ENCODE data around the gene OGN. TPM values are rescaled to one million over a fixed set of nuclear protein-coding genes. Genes with fewer than 3 reads are reported as not detected.

OGN gene
- total and polyA plus RNA-seq, 2 of the 4 experiments (the other 2 are of a cell fraction) = under 0.01 to 0.10 TPM

- no peak overlapping the region for H4K8ac ChIP-seq (ENCODE audit: low read depth in 2 of 2, low read length in 2 of 2)
- H4K20me1 ChIP-seq (ENCODE audit: insufficient read depth, low read length) = no peaks in the 10 kb centered on the region
- in situ Hi-C loops (cut with MboI; ENCODE audit: low sequenced_read_pairs) (no loop called here), intact Hi-C loops (cut with micrococcal nuclease) (no loop called here), dilution Hi-C loops (cut with HindIII; ENCODE audit: low sequenced_read_pairs, unreplicated experiment) (no loop called here)
- no peak overlapping the region for H3K14ac ChIP-seq (replicated peaks; ENCODE audit: low read depth, low read length)
- TF ChIP-seq BHLHE40 (IDR thresholded peaks at IDR 0.05; ENCODE audit: low read depth, low read length) = no peak
- TF ChIP-seq NFE2L2 (IDR thresholded peaks at IDR 0.05; ENCODE audit: low read depth, low read length) = no peak
- TF ChIP-seq, protein P1, sequence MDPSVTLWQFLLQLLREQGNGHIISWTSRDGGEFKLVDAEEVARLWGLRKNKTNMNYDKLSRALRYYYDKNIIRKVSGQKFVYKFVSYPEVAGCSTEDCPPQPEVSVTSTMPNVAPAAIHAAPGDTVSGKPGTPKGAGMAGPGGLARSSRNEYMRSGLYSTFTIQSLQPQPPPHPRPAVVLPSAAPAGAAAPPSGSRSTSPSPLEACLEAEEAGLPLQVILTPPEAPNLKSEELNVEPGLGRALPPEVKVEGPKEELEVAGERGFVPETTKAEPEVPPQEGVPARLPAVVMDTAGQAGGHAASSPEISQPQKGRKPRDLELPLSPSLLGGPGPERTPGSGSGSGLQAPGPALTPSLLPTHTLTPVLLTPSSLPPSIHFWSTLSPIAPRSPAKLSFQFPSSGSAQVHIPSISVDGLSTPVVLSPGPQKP (IDR thresholded peaks at IDR 0.05; ENCODE audit: borderline replicate concordance, low read depth, low read length) = no peak
- no peak for TF ChIP-seq CHD1 (IDR thresholded peaks at IDR 0.05; ENCODE audit: low read depth, low read length)
- no peak for TF ChIP-seq MXI1 (IDR thresholded peaks at IDR 0.05; ENCODE audit: borderline replicate concordance, low read depth, low read length)
- TF ChIP-seq SMC3 (IDR thresholded peaks at IDR 0.05; ENCODE audit: low read depth, low read length) = no peak
- TF ChIP-seq MAZ (IDR thresholded peaks at IDR 0.05; ENCODE audit: borderline replicate concordance, low read depth, low read length) = no peak
- TF ChIP-seq USF2 (IDR thresholded peaks at IDR 0.05; ENCODE audit: low read depth, low read length) = no peak
- no peak for TF ChIP-seq CEBPB (IDR thresholded peaks at IDR 0.05; ENCODE audit: low read depth, low read length)
- TF ChIP-seq POLR2A (IDR thresholded peaks at IDR 0.05; ENCODE audit: low read depth, low read length) = no peak
- TF ChIP-seq, protein P2, sequence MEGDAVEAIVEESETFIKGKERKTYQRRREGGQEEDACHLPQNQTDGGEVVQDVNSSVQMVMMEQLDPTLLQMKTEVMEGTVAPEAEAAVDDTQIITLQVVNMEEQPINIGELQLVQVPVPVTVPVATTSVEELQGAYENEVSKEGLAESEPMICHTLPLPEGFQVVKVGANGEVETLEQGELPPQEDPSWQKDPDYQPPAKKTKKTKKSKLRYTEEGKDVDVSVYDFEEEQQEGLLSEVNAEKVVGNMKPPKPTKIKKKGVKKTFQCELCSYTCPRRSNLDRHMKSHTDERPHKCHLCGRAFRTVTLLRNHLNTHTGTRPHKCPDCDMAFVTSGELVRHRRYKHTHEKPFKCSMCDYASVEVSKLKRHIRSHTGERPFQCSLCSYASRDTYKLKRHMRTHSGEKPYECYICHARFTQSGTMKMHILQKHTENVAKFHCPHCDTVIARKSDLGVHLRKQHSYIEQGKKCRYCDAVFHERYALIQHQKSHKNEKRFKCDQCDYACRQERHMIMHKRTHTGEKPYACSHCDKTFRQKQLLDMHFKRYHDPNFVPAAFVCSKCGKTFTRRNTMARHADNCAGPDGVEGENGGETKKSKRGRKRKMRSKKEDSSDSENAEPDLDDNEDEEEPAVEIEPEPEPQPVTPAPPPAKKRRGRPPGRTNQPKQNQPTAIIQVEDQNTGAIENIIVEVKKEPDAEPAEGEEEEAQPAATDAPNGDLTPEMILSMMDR (conservative IDR thresholded peaks at IDR 0.05; ENCODE audit: low read depth, low read length) = no peak
- TF ChIP-seq RAD21 (IDR thresholded peaks at IDR 0.05; ENCODE audit: low read length) = no peak
- no peak for TF ChIP-seq RCOR1 (IDR thresholded peaks at IDR 0.05; ENCODE audit: insufficient replicate concordance, low read length)
- no peak for TF ChIP-seq MAFK (IDR thresholded peaks at IDR 0.05; ENCODE audit: low read depth, low read length)
- TF ChIP-seq FOS (IDR thresholded peaks at IDR 0.05; ENCODE audit: low read depth, low read length) = no peak
- no peaks in the 10 kb centered on the region for H3K36me3 ChIP-seq (ENCODE audit: control insufficient read depth, insufficient read depth, low read length)
- BruUV-seq (replicated peaks) = no TSS peak
- H4K5ac ChIP-seq (ENCODE audit: low read depth, low read length) = no peak overlapping the region
- no peak overlapping the region for H3K23ac ChIP-seq (ENCODE audit: low read depth, low read length)
- ChIA-PET POLR2A (ENCODE audit: unreplicated experiment) (no interaction called here), CTCF (no interaction called here)
- no peak overlapping the region for H2AFZ ChIP-seq (replicated peaks; ENCODE audit: low read length, poor library complexity)
- H4K91ac ChIP-seq (ENCODE audit: insufficient read depth, low read depth, low read length) = no peak overlapping the region
- H2BK20ac ChIP-seq (ENCODE audit: low read depth, low read length) = no peak overlapping the region
- no CpG with 5 or more reads among the region's 7 CpGs for WGBS, 2 experiments (ENCODE audit: extremely low coverage in 2 of 2, insufficient read length in 1 of 2)
- H2BK5ac ChIP-seq (ENCODE audit: low read depth, low read length, poor library complexity, severe bottlenecking) = no peak overlapping the region
- DNase-seq (peak; percentile 57), ATAC-seq (ENCODE audit: low read depth) (peak; percentile 37; the same call in 1 of the 2 replicates)
- H3K9me3 ChIP-seq (ENCODE audit: control insufficient read depth, insufficient read depth, low read length) = peaks cover 3% of the 10 kb centered on the region; the same call in 1 of the 2 replicates
- H2BK15ac ChIP-seq (ENCODE audit: low read depth, low read length) = no peak overlapping the region
- H2AK5ac ChIP-seq (ENCODE audit: low read depth, low read length) = peak overlapping the region; percentile 26; the same call in 1 of the 2 replicates
- H3K4me2 ChIP-seq (ENCODE audit: low read depth, low read length) = no peak overlapping the region
- H3K4ac ChIP-seq (ENCODE audit: low read depth, low read length) = no peak overlapping the region
- no peak overlapping the region for H3K27ac ChIP-seq (ENCODE audit: insufficient read depth, low read length)
- H3K9me1 ChIP-seq (ENCODE audit: insufficient read depth, low read length) = no peaks in the 10 kb centered on the region; the same call in 1 of the 2 replicates
- peaks cover 6% of the 10 kb centered on the region for H3K4me1 ChIP-seq (ENCODE audit: control insufficient read depth, insufficient read depth, low read length)
- no peaks in the 10 kb centered on the region for H3K27me3 ChIP-seq (ENCODE audit: control insufficient read depth, insufficient read depth, low read length)
- no peak overlapping the region for H3K56ac ChIP-seq (ENCODE audit: extremely low read depth, insufficient read depth, low read length)
- H3K79me1 ChIP-seq (ENCODE audit: low read depth in 1 of 2, low read length in 2 of 2) = no peaks in the 10 kb centered on the region
- H3K18ac ChIP-seq (ENCODE audit: low read depth, low read length) = no peak overlapping the region
- no peak overlapping the region for H3K9ac ChIP-seq (ENCODE audit: low read depth, low read length)
- H3K4me3 ChIP-seq (ENCODE audit: insufficient read depth, low read depth, low read length) = no peak overlapping the region
- H2BK120ac ChIP-seq (ENCODE audit: low read depth, low read length) = no peak overlapping the region
- H2AK9ac ChIP-seq (replicated peaks; ENCODE audit: low read depth, low read length, poor library complexity) = no peak overlapping the region
These were observed 25.4 kb downstream of the OGN start for GRCh38 chr9:92378865-92379560.
